GF-D8 (cell line): ENCODE data around the gene CAMKK2.
A peak's percentile ranks its signal among the peaks of the same experiment; 100 is the strongest.
"Not testable (repeated sequence)": the region's sequence is repeated elsewhere in the genome, so short reads cannot be mapped to it uniquely, and the experiment has no call there.

ENCODE experiments used
- DNase-seq: peaks from one replicate; lab custom pipeline; 2025; lab: John Stamatoyannopoulos, UW

CAMKK2 gene

DNA sequence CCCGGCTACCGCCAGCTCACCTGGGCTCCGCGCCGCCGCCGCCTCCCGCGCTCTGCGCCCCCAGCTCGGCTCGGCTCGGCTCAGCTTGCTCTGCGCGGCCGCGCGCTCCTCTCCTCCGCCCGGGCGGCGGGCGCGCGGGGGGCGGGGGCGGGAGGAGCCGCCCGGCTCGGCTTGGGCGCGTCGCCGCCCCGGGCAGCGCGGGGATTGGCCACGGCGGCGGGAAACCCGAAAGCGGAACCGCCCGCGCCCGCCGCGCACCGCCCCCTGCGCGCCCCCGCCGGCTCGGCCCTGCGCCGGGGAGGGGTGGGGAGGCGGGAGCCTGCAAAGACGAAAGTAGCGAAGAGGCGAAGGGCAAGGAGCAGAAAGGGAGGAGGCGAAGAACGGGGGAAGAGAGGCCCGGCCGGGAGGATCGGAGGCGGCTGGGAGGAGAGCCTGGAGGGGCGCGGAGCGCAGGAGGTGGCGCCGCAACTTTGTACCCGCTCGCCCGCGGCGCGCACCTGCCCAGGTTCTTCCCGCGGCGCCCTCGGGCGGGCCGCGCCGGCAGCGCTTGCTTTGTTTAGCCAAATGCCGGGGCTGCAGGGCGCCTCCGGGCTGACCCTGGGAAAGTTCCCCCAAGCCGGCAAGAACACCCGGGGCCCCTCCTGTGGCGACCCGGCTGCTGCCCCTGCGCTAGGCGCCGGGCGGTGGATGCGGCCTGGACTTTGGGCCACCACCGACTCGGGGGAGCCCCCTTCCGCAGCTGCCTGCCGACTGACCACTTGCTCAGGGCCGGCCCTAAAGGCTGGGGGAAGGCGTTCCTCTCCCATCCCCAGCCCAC is at the start of gene CAMKK2:
Gene CAMKK2 (minus strand): TSS at position 92 of the 817 bp plus-strand sequence. CDS start 22,183 bp downstream, outside the sequence.
- DNase-seq = peak; percentile 47

DNA sequence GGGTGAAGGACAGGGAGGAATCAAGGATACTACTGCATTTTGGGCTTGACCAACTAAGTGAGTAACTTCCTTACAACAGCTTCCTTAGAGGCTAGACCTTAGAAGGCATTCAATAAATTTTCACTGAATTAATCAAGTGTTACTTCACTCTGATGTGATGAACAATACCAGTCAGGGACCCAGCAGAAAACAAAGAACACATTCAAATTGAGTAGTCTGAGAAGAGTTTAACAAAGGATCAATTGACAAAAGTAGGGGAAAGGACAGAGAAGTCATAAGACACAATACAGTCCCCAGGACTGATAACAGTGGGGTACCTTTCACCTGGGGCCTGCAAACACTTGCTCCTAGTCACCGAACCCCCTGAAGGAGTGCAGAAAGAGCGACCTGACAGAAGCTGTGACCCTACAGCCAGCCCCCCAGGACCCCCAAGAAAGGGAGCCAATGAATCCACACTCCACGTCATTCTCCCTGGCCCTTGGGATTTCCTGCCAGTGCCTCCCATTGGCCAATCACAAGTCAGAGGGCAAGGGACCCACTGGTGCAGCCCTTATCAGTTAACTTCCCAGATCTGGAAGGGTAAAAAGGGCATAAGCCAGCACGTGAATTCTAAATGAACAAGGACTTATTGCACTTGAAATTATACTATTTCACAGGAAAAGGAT is 48.8 kb upstream of the CAMKK2 start:
- no peak for DNase-seq

DNA sequence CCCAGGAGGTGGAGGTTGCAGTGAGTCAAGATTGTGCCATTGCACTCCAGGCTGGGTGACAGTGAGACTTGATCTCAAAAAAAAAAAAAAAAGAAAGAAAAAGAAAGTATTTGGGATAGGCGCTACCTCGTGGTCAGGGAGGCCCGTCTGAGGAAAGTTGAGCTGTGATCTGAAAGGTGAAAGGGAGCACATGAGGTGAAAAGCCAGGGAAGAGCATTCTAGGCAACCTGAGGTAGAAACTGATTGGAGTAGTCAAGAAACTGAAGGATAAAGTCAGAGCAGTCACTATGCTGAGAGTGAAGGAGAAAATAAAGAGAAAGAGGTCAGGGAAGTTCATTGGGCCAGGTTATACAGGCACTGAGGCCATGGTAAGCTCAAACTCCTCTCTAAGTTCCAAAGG is 48.0 kb upstream of the CAMKK2 start:
- DNase-seq = no peak

DNA sequence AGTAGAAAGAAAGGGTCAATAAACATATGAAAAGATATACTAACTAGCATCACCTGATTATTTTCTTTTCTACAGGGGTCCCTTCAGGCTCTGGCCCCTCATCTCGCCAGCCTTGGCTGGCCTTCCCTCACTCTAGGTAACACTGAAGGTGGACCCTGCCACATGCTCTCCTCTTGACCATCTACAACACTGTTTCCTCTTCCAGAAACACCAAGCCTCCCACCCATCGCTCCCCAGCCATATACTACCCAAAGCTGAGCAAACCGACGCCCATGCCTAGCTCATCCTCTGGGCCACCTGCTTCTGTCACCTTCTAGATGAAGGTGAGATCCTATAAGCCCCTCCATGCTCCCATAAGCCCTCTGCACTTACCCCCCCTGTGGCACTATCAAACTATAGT is 40.9 kb upstream of the CAMKK2 start:
- no peak for DNase-seq

DNA sequence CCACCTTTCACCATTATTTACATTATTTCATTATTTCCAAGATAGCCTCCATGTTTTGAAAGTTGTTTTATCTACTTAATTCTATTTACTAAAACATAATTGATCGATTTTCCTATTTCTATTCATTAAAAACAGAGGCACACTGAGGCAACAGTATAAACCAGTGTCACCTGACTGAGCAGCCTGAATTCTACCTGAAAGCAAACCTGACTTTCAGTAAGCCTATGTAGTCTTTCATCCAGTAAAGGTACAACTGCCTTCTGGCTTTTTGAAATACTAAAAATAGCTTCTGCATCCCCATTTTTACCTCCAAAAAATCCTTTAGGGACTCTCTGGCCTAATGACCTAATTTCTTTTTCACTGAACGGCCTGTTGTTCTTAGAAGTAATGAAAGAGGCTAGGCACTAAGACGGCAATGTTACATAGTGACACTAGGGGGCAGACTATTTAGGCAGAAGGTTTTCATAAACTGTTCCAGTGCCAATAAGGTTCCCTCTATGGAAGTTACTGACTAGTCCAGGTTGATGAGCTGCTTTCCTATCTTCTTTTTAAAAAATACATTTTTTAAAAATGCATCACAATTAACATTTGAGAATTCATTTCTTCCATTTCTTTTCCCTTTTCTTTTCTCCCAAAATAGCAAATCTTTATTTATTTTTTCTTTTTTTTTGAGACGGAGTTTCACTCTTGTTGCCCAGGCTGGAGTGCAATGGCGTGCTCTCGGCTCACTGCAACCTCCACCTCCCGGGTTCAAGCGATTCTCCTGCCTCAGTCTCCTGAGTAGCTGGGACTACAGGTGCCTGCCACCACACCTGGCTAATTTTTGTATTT is 38.2 kb upstream of the CAMKK2 start:
- peak; percentile 47 for DNase-seq

DNA sequence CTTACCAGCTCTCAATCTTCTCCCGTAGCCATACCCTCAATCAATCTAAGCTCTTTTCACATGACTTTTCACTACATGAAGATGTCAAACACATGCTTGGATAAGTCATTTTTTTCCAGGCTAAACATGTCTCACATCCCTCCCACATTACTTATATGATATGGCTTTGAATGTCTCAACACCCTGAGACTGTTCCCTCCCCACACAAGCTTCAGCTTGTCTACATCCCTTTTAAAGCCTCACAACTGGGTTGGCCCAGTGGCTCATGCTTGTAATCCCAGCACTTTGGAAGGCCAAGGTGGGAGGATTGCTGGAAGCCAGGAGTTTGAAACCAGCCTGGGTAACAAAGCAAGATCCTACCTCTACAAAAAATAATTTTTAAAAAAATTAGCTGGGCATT is 37.2 kb upstream of the CAMKK2 start:
- DNase-seq = no peak

DNA sequence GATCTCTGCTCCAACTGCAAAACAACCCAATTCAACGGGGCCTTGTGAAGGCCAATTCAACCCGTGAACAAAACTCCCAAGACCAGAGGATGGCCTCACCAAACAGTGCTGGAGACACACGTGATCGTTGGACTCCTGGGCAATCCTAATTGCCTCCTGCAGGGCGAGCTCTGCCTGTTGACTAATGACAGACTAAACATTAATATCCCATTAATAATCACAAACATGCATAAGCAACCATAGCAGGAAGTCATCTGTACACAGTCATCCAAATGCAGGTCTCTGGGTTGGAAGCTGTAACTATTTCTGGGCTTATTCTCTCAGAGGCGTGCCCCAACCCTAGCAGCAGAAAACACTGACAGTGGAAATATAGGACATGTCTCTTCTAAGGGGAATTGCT is 34.7 kb upstream of the CAMKK2 start:
- no peak for DNase-seq

DNA sequence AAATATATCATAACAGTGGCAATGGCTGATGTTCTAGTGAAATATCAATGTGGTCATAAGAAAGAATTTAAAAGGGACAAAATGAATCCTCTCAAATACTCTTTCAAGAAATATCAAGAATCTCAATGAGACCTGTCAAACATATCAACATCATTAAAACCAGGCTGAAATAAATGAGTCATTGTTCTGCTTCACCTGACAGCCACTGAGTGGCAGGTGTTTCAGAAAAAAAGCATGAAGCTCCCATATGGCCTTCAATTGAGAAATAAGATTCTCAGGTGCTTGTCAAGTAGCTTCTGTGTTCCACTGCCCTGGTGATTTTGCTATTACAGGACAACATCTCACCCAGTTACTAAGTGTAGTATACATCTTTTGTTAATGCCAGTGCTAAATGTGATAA is 34.2 kb upstream of the CAMKK2 start:
- no peak for DNase-seq

DNA sequence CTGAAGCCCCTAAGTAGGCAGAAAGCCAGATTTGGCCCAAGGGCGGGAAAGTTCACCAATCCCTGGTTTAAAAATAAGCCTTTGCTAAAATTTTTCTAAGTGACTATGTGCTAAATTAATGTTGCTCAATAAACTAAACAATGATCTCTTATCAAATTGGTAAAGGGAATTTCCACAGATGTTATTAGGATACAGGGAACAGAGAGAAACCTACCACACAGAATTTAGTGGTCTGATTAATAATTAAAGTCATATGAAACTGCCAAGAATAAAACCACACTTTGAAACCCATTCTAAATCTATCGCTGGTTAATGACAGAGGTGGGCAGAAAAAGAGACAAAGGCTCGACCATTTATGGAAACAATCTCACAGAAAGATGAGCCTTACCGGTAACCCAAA is 33.7 kb upstream of the CAMKK2 start:
- DNase-seq = no peak

DNA sequence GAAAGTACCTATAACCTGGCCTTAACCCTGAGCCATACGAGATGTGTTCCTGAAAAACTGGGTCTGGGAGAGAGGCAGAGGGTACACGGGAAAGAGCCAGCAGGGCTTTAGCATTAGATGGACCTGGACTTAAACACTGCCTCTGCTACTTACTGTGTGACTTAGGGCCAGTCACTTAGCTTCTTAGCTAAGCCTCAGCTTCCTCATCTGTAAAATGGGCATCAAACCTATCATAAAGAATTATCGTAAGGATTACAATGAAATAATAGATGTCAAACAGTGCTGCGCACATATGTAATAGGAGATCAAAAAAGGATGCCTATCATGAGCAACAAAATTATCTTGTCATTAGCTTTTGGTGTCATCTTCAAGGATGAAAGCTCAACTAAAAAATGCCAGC is 32.1 kb upstream of the CAMKK2 start:
- no peak for DNase-seq

DNA sequence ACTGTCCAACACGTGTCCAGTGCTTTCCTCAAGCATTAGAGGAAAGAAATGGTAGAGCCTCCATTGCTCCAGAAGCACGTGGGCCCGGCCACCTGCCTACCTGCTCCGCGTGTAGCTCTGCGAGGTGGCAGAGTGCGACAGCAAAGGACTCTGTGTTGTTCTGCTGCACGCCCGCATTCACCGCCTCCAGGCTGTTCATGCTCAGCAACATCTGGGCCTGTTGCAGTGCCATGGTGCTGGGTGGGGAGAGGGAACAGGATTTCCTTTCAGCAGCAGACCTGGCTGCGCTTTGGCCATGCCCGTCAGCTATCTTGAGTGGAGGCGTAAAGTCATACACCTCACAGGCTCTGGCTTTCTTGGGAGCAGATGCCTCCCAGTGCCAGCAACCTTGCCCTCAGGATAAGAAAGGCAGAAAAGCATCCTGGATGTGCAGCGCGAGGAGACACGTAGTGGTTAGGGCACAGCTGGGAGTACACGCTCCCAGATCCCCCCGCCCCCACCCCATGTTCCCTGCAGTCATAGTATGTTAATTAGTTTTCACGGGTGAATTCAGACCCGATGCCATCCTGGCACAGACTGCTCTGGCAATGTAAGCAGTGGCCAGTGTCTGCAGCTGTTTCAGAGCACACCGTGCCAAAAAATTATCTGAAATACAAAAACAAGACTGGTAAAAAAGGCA is 30.6 kb upstream of the CAMKK2 start:
- no peak for DNase-seq

DNA sequence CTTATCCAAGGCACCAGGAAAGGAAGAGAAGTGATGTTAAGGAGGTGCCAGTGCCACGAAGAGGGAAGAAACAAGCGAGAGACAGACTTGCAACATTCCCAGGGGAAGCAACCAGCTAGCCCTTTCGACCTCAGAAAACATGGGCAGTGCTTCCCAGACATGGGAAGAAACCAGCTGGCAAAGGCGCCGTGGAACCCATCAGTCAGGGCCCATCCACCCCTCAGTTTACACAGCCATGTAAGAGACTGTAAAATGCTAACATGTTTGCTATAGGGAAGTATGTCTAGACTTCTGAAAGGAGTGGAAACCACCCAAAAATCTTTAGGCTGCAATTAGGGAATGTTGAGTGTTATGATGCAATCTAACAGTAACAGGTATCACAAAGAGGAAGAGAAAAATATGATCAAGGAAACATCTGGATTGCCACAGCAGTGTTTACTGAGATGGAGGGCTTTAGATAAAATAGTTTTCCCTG is 29.4 kb upstream of the CAMKK2 start:
- DNase-seq = peak; percentile 46

DNA sequence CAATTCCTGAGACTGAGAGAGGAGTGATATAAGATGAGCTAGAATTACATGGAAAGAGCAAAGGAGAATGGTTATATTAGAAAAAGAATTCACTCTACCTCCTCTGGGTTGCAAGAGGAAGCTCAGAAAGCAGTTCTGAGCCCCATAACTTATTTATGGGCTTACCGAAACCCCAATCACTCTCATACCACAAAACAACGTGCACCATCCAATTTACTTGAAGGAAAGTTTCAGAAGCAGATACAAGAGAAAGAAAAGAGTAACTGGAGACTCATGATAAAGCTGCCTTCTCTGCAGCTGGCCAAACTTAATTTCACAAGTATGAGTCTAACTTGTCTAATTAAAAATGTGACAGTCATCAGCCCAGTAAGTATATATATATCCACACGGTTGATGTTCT is 27.4 kb upstream of the CAMKK2 start:
- DNase-seq = no peak

DNA sequence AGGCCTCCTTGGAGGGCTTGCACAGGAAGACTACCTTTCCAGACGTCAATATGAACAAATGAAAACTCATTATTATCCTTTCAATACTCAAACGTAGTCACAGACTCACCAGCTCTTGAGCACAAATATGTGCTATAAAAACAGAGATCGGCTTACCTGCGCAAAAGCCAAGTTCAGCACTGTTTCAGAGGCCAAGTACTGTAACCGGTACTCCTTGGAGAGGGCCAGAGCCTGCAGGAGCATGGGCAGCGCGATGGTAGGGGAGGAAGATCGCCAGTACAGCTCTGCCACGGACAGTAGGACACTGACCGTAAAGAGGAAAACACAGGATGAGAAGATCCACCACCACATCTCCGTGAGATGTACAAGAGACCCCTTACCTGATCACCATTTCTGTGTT is 21.6 kb upstream of the CAMKK2 start:
- no peak for DNase-seq

DNA sequence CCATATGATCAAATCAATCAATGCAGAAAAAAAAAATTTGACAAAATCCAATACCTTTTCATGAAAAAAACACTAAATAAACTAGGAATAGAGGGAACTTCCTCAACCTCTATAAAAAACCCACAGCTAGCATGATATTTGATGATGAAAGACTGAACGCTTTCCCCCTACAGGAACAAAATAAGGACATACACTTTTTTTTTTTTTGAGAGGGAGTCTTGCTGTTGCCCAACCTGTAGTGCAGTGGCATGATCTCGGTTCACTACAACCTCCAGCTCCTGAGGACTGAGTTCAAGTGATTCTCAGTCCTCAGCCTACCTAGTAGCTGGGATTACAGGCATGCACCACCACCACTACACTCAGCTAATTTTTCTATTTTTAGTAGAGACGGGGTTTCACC is 17.9 kb upstream of the CAMKK2 start:
- DNase-seq = peak; percentile 85

DNA sequence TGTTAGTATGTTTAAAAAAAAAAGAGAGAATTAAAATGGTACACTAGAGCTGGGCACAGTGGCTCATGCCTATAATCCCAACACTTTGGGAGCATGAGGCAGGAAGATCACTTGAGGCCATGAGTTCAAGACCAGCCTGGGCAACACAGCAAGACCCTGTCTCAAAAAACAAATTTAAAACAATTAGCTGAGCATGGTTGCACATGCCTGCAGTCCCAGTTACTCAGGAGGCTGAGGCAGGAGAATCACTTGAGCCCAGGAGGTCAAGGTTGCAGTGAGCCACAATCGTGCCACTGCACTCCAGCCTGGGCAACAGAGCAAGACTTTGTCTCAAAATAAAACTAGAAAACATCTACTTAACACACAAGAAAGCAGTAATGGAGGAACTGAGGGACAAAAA is 13.7 kb upstream of the CAMKK2 start:
- not testable (repeated sequence) for DNase-seq

DNA sequence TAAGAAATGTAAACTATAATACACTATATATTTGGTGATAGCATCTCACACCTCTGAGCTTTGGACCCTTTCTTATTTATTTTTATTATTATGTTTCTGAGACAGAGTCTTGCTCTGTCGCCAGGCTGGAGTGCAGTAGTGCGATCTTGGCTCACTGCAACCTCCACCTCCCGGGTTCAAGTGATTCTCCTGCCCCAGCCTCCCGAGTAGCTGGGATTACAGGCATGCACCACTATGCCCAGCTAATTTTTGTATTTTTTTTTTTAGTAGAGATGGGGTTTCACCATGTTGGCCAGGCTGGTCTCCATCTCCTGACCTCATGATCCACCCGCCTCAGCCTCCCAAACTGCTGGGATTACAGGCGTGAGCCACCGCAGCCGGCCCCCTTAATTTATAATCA is 10.9 kb upstream of the CAMKK2 start:
- DNase-seq = not testable (repeated sequence)

DNA sequence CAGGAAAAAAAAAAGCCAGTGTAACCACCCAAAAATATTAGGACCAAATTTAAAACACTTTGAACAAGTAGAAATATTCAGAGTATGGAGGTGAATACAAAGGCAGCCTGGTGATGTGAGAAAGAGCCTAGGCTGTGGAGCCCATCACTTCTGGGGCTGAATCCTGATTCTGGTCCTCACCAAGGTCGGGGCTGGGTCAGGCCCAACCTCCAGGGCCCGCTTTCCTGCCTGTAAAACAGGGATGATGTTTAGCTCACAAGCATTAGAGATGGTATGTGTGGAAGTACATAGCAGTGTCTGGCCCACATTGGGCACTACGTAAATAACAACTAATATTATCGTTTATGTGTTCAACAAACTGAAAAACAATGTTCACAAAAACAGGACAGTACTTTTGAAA is 7.8 kb upstream of the CAMKK2 start:
- no peak for DNase-seq

DNA sequence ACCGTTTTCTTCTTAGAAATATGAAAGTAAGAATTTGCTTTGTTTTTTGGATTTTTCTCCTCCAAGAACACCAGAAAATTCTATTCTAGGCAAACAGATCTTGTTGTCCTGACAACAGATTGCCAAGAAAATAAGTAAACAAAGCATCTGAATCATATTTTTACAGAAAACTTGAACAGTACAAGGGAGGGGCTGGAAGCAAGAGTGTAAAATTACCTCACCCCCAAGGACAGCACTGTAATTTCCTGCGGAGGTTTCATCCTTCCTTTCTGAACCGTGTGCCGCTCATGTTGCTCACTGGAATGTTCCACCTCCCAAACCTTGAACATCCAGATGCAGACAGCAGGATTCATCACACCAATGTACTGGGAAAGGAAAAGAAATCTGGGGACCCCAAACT is 5.4 kb upstream of the CAMKK2 start:
- DNase-seq = no peak

DNA sequence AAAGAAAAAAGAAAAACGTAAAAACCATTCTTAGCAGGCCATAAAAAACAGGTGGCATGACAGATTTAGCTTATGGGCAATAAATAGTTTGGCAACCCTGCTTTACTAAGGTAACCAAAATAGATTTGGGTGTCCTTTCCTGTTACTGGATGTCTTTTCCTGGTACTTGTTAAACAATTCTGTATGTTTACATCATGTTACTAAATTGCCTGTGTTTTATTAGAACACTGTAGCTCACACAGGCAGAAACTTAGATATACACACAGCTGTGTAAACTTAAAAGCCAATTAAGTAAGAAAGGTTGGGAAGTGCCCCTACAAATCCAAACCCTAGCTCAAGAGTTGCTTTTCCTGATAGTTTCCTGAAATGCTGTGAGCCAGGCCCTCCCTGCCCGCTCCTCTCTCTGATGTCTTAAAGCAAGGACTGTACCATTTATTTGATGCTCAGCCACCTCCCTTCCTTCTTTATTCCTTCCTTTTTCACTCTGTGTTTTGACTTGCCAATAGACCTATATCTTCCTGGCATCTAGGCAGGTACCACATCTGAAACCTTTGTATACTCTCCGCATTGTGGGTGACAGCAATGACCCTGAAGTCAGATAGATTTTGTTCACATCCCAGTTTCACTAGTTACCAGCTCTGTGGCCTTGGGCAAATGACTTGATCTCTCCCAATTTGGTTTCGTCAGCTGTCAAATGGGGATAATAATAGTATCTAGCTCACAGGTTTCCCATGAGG is 3.7 kb upstream of the CAMKK2 start:
- no peak for DNase-seq

DNA sequence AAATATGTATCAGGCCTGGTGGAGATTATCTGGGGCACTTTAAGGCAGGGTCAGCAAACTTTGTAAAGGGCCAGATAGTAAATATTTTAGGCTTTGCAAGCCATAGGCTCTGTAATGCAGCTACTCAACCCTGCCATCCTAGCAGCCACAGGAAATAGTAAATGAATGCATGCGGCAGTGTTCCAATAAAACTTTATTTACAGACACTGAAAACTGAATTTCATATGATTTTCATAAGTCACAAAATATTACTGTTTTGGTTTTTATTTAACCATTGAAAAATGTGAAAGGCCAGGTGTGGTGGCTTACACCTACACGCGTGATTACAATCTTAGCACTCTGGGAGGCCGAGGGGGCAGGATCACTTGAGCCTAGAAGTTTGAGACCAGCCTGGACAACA is 3.2 kb upstream of the CAMKK2 start:
- no peak for DNase-seq
